ENCODE data around the gene HOXB5.

The HOXB5 gene

DNA sequence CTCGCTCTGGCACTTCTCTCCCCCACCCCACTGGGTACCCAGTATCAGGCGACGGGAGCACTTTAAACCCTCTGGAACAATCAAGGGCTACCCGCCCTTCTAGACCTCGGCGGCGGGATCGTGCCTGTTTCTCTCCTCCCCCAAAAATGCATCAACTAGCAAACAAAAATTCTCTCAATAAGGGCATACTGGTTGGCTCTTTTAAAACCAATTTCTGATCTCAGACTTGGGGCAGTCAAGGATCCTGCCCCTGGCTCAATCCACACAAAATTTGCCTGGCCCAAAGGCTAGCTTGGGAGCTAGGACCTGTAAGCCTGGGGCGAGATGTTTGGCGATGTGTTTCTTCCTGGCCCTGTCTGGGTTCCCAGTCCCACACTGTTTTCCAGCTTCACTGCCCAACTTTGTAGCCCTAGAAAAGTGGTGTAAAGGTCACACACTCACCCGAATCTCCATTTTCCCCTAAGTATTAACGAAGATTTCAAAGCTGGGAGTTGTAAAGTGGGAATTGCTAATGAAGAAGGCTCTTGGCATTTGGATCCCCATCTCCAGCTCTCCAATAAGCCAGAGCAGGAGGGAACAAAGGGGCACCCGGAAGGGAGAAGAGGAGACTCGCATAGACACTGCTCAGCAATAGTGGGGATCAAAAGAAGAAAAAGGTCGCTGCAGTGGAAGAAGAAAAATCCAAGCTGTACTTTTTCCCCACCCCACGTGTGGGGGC lies 34.3 kb downstream of the HOXB5 start:
- no peak for DNase-seq (ENCODE audit: low spot score)

- DNase-seq (ENCODE audit: low spot score), result no peak
Observed at GRCh38 chr17:48558831-48559121, 34.8 kb downstream of the HOXB5 start.

DNA sequence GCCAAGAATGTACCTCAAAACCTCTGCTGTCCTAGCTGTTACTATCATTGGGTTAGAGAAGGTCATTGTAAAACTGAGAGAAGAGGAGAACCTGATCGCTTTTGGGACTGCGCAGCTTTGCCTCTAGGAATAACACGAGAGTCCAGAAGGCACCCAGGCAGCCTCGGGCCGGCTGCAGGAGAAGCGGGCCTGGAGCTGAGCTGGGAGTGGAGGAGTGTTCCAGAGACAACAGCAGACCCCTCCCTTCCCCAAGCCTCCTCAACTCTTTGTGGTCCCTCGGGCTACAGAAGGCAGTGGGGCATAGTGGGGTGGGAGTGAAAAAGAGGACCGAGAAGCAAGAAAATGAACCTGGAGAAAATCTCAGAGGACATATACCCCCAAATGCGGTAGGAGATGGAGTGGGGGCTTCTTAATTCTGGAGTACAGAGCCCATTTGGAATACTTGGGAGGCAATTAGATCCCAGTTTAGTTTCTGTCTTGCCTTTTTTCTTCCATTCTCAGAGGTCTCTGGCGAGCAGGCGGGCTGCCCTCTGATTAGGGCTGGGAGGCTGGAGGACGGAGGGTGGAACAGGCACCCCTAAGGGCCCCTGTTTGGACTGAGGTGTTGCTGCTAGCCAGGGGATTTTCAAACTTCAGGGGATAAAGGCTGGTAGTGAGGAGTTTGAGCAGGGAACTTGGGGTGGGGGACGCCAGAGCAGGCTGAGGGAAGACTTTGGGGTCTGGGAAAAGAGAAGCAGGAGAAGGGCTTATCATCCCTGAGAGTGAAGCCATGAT lies 35.3 kb downstream of the HOXB5 start:
- no peak for DNase-seq (ENCODE audit: low spot score)

GRCh38 chr17:48556576-48557401 lies 36.8 kb downstream of the HOXB5 start:
- DNase-seq (ENCODE audit: low spot score), result no peak

DNA sequence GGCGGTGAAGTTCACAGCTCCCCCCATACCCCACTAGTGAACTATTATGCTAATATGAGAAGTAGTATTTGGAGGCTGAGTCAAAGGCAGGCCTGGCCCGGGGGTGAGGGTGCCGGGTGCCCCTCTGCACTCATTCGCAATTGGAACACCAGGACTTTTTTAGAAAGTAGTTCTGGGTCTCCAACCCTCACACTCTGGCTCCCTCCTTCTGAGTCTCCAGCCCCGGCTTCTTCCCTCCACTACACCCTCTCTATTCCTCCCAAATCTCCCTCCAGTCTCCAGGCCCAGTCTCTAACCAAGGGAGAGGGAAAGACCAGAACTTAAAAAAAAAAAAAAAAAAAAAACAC lies 37.4 kb downstream of the HOXB5 start:
- no peak for DNase-seq (ENCODE audit: low spot score)

- DNase-seq (ENCODE audit: low spot score), result peak; percentile 91
Observed at GRCh38 chr17:48555258-48556228, 38.0 kb downstream of the HOXB5 start.

GRCh38 chr17:48554412-48555257 lies 38.9 kb downstream of the HOXB5 start:
- no peak for DNase-seq (ENCODE audit: low spot score)

- DNase-seq (ENCODE audit: low spot score), result no peak
Observed at GRCh38 chr17:48553826-48554225, 39.8 kb downstream of the HOXB5 start.

- no peak for DNase-seq (ENCODE audit: low spot score)
Observed at GRCh38 chr17:48553190-48553547, 40.4 kb downstream of the HOXB5 start.

- DNase-seq (ENCODE audit: low spot score), result no peak
Observed at GRCh38 chr17:48552466-48553189, 41.0 kb downstream of the HOXB5 start.

GRCh38 chr17:48551596-48552465 lies 41.7 kb downstream of the HOXB5 start:
- DNase-seq (ENCODE audit: low spot score), result no peak

DNA sequence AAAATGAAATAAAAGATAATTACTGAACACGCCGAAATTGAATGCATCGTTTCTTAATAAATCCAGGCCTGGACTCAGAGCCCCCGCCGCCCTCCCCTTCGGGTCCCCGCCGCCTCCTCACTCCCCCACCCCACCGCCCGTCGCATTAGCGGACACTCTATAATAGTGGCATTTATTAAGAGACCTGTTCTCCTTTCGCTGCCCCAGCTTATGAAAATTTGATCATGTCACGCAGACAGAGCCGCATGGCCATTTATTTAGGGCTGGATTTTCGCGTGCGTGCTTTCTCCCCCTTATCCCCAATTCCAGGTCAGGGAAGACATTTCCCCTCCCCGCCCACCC lies 42.4 kb downstream of the HOXB5 start:
- DNase-seq (ENCODE audit: low spot score), result no peak

- DNase-seq (ENCODE audit: low spot score), result no peak
Observed at GRCh38 chr17:48550502-48551213, 42.9 kb downstream of the HOXB5 start.

- no peak for DNase-seq (ENCODE audit: low spot score)
Observed at GRCh38 chr17:48549914-48550501, 43.6 kb downstream of the HOXB5 start.

DNA sequence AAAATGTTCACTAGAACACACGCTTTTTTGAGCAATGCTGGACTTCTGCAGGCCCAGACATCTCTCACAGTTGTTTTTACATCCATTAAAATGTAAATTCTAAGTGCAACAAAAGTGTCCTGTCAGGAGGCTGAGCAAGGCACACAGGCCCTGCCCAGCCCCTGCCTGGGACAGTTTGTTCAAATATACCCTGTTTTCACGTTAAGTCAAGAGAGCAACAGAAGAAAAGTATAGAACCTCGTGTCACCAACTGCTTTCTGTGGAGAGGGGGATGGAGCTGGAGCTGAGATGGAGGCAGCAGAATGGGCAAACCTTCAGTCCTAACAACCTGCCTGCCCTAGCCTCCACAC lies 44.3 kb downstream of the HOXB5 start:
- DNase-seq (ENCODE audit: low spot score), result no peak

DNA sequence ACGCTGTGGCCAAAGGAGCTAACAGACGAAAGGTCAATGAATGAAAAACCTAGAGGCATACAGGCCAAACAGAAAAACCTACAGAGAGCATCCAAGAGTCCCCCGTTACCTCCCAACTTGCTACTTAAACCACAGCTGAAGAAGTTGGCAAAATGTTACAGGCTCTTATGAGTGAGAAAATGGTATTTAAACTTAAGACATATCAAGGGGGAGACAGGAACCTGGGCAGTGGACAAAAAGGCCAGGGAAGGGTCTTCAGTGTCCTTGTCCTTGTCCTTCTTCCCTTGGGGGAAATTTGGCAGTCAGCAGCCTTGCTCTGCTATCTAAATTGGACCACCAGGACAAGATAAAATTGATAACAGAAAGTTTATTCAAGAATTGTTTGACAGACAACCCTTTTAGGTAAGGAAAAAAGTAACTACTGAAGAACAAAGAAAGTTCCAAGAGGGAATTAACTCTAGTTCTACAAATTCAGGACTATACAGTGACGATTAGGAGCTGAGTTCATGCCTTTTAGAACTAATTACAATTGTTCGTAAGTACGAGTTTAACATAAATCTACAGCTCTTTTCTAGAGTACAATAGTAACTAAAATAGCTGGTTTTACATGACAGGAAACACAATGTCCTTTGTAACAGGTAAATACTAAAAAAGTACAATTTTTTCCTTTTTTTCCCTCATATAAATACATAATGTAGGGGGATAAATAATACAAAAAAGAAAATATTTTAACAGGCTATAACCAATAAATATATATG lies 44.9 kb downstream of the HOXB5 start:
- no peak for DNase-seq (ENCODE audit: low spot score)

- DNase-seq (ENCODE audit: low spot score), result no peak
Observed at GRCh38 chr17:48547808-48548522, 45.6 kb downstream of the HOXB5 start.

Measured in HuH-7 (cell line).